Transverse colon (tissue), 4 donors: ENCODE data around the gene HCRTR1.

Experiments
- CTCF ChIP-seq, 5 experiments: fragments of 200-600 bp in 3 of 5; fragments of 450-650 bp in 2 of 5; sonication (generic) in 3 of 5; IDR thresholded peaks; 1 replicate in 2 of 5; 2 replicates in 3 of 5; pipeline ENCODE4 v1.5.1; 2016 to 2017; ENCODE audit warnings: antibody characterized with exemption in 5 of 5, inconsistent platforms in 3 of 5, mild to moderate bottlenecking in 2 of 5, moderate library complexity in 1 of 5
- POLR2AphosphoS5 ChIP-seq, 3 donors: sonication (generic); formaldehyde crosslinking; IDR thresholded peaks; one replicate each; pipeline ENCODE4 v1.6.1; 2016; ENCODE audit warnings: antibody characterized with exemption in 3 of 3

- no peak for TF ChIP-seq CTCF (IDR thresholded peaks at IDR 0.05)
- no peak for TF ChIP-seq POLR2AphosphoS5 (IDR thresholded peaks at IDR 0.05)
Measured at GRCh38 chr1:31595836-31596736, 21.4 kb upstream of the HCRTR1 start.
